SH-SY5Y (cell line): ENCODE measurements around the gene TMCC3.

Source experiments
- GATA2 ChIP-seq: IDR thresholded peaks from 2 replicates; pipeline ENCODE4 v1.6.1; 2011; ENCODE audit warnings: mild to moderate bottlenecking, low read depth, low read length
- GATA3 ChIP-seq: IDR thresholded peaks from 2 replicates; pipeline ENCODE4 v1.6.1; 2011; ENCODE audit warnings: low read depth, mild to moderate bottlenecking, low read length, moderate library complexity

- TF ChIP-seq GATA2 (no peak), GATA3 (no peak)
Measured at GRCh38 chr12:94531196-94531720, 119.1 kb downstream of the TMCC3 start.
